Neuronal stem cell (in vitro differentiated cells): ENCODE measurements around the gene LRRN4.

Experiments used
- DNase-seq: peaks from one replicate; pipeline ENCODE4 v3.0.0-alpha.2; 2013; ENCODE audit warnings: low spot score
- H2AFZ ChIP-seq: one replicate; pipeline ENCODE4 v1.6.1; 2013; ENCODE audit warnings: mild to moderate bottlenecking, low read length, inconsistent platforms
- H2AK5ac ChIP-seq: 2 replicates; pipeline ENCODE4 v1.6.1; 2013; ENCODE audit warnings: low read depth, mild to moderate bottlenecking, inconsistent platforms, low read length, moderate library complexity, mixed read lengths
- H2BK120ac ChIP-seq: 2 replicates; pipeline ENCODE4 v1.6.1; 2013; ENCODE audit warnings: low read depth, mild to moderate bottlenecking, inconsistent platforms, low read length, moderate library complexity, mixed read lengths
- H2BK12ac ChIP-seq: one replicate; pipeline ENCODE4 v1.6.1; 2013; ENCODE audit warnings: low read length, inconsistent platforms
- H2BK15ac ChIP-seq: 2 replicates; pipeline ENCODE4 v1.6.1; 2013; ENCODE audit warnings: mild to moderate bottlenecking, low read length, inconsistent platforms, mixed read lengths
- H2BK5ac ChIP-seq: one replicate; pipeline ENCODE4 v1.6.1; 2013; ENCODE audit warnings: inconsistent platforms, mild to moderate bottlenecking, low read length, moderate library complexity
- H3K14ac ChIP-seq: one replicate; pipeline ENCODE4 v1.6.1; 2013; ENCODE audit warnings: low read length, inconsistent platforms
- H3K18ac ChIP-seq: 2 replicates; pipeline ENCODE4 v1.6.1; 2013; ENCODE audit warnings: low read length, inconsistent platforms
- H3K23ac ChIP-seq: 2 replicates; pipeline ENCODE4 v1.6.1; 2013; ENCODE audit warnings: low read depth, mild to moderate bottlenecking, mixed read lengths, low read length, inconsistent platforms; ENCODE audit not compliant: poor library complexity
- H3K27ac ChIP-seq: replicated peaks from 3 replicates; pipeline ENCODE4 v1.5.1; 2013; ENCODE audit warnings: low read length, inconsistent platforms
- H3K27me3 ChIP-seq, 3 experiments: 2 replicates each; pipeline ENCODE4 v1.6.1; 2013; ENCODE audit warnings: low read length in 3 of 3, mild to moderate bottlenecking in 2 of 3, inconsistent platforms in 1 of 3, low read depth in 1 of 3, mixed read lengths in 1 of 3, moderate library complexity in 1 of 3; ENCODE audit not compliant: control insufficient read depth in 3 of 3, insufficient read depth in 3 of 3
- H3K36me3 ChIP-seq, 2 donors: replicated peaks in 1 of 2; 2 replicates each; pipeline ENCODE4 v1.6.1; 2013; ENCODE audit warnings: low read length in 2 of 2; ENCODE audit not compliant: control insufficient read depth in 2 of 2, insufficient read depth in 2 of 2
- H3K4ac ChIP-seq: 2 replicates; pipeline ENCODE4 v1.6.1; 2013; ENCODE audit warnings: inconsistent platforms, mild to moderate bottlenecking, low read length, moderate library complexity
- H3K4me1 ChIP-seq, 2 donors: 1 replicate in 1 of 2; 2 replicates in 1 of 2; pipeline ENCODE4 v1.6.1; 2013; ENCODE audit warnings: low read length in 2 of 2, low read depth in 1 of 2; ENCODE audit not compliant: control insufficient read depth in 2 of 2, insufficient read depth in 1 of 2
- H3K4me2 ChIP-seq: one replicate; pipeline ENCODE4 v1.6.1; 2013; ENCODE audit warnings: mild to moderate bottlenecking, low read length, inconsistent platforms; ENCODE audit not compliant: insufficient read depth, poor library complexity, severe bottlenecking
- H3K4me3 ChIP-seq, 2 donors: 2 replicates each; pipeline ENCODE4 v1.5.1; 2013; ENCODE audit warnings: low read length in 2 of 2, mild to moderate bottlenecking in 2 of 2, inconsistent platforms in 1 of 2, moderate library complexity in 1 of 2
- H3K79me1 ChIP-seq: one replicate; pipeline ENCODE4 v1.6.1; 2013; ENCODE audit warnings: low read depth, mild to moderate bottlenecking, inconsistent platforms, low read length, moderate library complexity
- H3K9ac ChIP-seq: one replicate; pipeline ENCODE4 v1.6.1; 2013; ENCODE audit warnings: mild to moderate bottlenecking, low read depth, low read length, inconsistent platforms; ENCODE audit not compliant: poor library complexity
- H3K9me3 ChIP-seq, 2 donors: replicated peaks in 1 of 2; 2 replicates each; pipeline versions ENCODE3 to v1.6.1; 2013; ENCODE audit warnings: low read length in 2 of 2, mild to moderate bottlenecking in 2 of 2, inconsistent platforms in 1 of 2, low read depth in 1 of 2, mixed read lengths in 1 of 2, moderate library complexity in 1 of 2; ENCODE audit not compliant: control insufficient read depth in 2 of 2, insufficient read depth in 1 of 2
- H4K8ac ChIP-seq: one replicate; pipeline ENCODE4 v1.6.1; 2013; ENCODE audit warnings: low read depth, mild to moderate bottlenecking, inconsistent platforms, low read length, moderate library complexity
- H4K91ac ChIP-seq: one replicate; pipeline ENCODE4 v1.6.1; 2013; ENCODE audit warnings: low read length, low read depth, mild to moderate bottlenecking, inconsistent platforms; ENCODE audit not compliant: poor library complexity
- WGBS, 2 donors: extraction: QIAGEN DNeasy Blood & Tissue Kit; methylation state at CpG; one replicate each; pipeline ENCODE4 v1.1.7; 2013; ENCODE audit warnings: missing lambda C conversion rate in 2 of 2, mixed read lengths in 1 of 2; ENCODE audit not compliant: insufficient read length in 2 of 2, insufficient replicate concordance in 1 of 2; ENCODE audit errors: extremely low coverage in 2 of 2; 5-methylcytosine and 5-hydroxymethylcytosine counted together

LRRN4 gene

GRCh38 chr20:6070829-6071695, 17.2 kb upstream of the LRRN4 start:
- no peaks in the 10 kb centered on the region for H3K79me1 ChIP-seq
- WGBS, 2 donors = no CpG with 5 or more reads among the region's 6 CpGs
- H3K4me2 ChIP-seq = no peak overlapping the region

GRCh38 chr20:6069669-6070068, 15.8 kb upstream of the LRRN4 start:
- Histone ChIP-seq H4K91ac (no peak overlapping the region), H2BK5ac (no peak overlapping the region), H3K23ac (no peak overlapping the region), H3K9me3 (no peaks in the 10 kb centered on the region), H2AFZ (no peak overlapping the region), H3K27me3 (no peaks in the 10 kb centered on the region), H3K9ac (no peak overlapping the region), H2BK15ac (no peak overlapping the region), H3K4me1 (no peaks in the 10 kb centered on the region), H3K36me3 (no peaks in the 10 kb centered on the region), H3K4ac (no peak overlapping the region), H2BK12ac (no peak overlapping the region), H2BK120ac (no peak overlapping the region), H4K8ac (no peak overlapping the region), H3K18ac (no peak overlapping the region), H3K79me1 (no peaks in the 10 kb centered on the region), H3K14ac (no peak overlapping the region), H3K27ac (no peak overlapping the region), H2AK5ac (no peak overlapping the region), H3K4me2 (no peak overlapping the region), H3K4me3 (no peak overlapping the region)
- no peak for DNase-seq
- WGBS, 2 donors = no CpG with 5 or more reads among the region's 2 CpGs

More at GRCh38 chr20:6070829-6071695, 17.2 kb upstream of the LRRN4 start:
- no peak overlapping the region for H4K91ac ChIP-seq
- H3K27ac ChIP-seq = no peak overlapping the region
- H3K4me1 ChIP-seq = no peaks in the 10 kb centered on the region
- H3K4me3 ChIP-seq = no peak overlapping the region
- H3K4ac ChIP-seq = no peak overlapping the region
- no peaks in the 10 kb centered on the region for H3K9me3 ChIP-seq
- H3K14ac ChIP-seq = no peak overlapping the region
- H3K36me3 ChIP-seq = no peaks in the 10 kb centered on the region
- no peaks in the 10 kb centered on the region for H3K27me3 ChIP-seq
- H2BK120ac ChIP-seq = no peak overlapping the region
- no peak overlapping the region for H4K8ac ChIP-seq
- no peak overlapping the region for H3K9ac ChIP-seq
- no peak overlapping the region for H2BK12ac ChIP-seq
- H2AK5ac ChIP-seq = no peak overlapping the region
- no peak overlapping the region for H2BK15ac ChIP-seq
- H2AFZ ChIP-seq = no peak overlapping the region
- no peak for DNase-seq
- no peak overlapping the region for H3K18ac ChIP-seq
- no peak overlapping the region for H2BK5ac ChIP-seq
- no peak overlapping the region for H3K23ac ChIP-seq

- Histone ChIP-seq H3K9ac (no peak overlapping the region), H3K4ac (no peak overlapping the region), H2BK15ac (no peak overlapping the region), H3K23ac (no peak overlapping the region), H2BK12ac (no peak overlapping the region), H2BK120ac (no peak overlapping the region), H3K18ac (no peak overlapping the region), H3K4me2 (no peak overlapping the region), H3K79me1 (no peaks in the 10 kb centered on the region), H2AFZ (no peak overlapping the region), H3K36me3 (no peaks in the 10 kb centered on the region), H4K91ac (no peak overlapping the region), H3K4me3 (no peak overlapping the region), H2BK5ac (no peak overlapping the region), H3K9me3 (no peaks in the 10 kb centered on the region), H3K27ac (no peak overlapping the region), H3K14ac (no peak overlapping the region), H4K8ac (no peak overlapping the region), H3K4me1 (no peaks in the 10 kb centered on the region), H3K27me3 (no peaks in the 10 kb centered on the region), H2AK5ac (no peak overlapping the region)
- WGBS, 2 donors = no CpG with 5 or more reads among the region's 4 CpGs
- no peak for DNase-seq
Observed at GRCh38 chr20:6067763-6068318, 14.0 kb upstream of the LRRN4 start.

GRCh38 chr20:6066582-6066981, 12.7 kb upstream of the LRRN4 start:
- no peak overlapping the region for H3K18ac ChIP-seq
- no peak overlapping the region for H3K4me3 ChIP-seq
- no peak overlapping the region for H2AFZ ChIP-seq
- no peak overlapping the region for H4K8ac ChIP-seq
- WGBS, 2 donors = no CpG with 5 or more reads among the region's 3 CpGs
- no peak overlapping the region for H3K14ac ChIP-seq
- H3K27me3 ChIP-seq = no peaks in the 10 kb centered on the region
- H3K4me1 ChIP-seq = no peaks in the 10 kb centered on the region
- H2BK15ac ChIP-seq = no peak overlapping the region
- no peak overlapping the region for H2AK5ac ChIP-seq
- H3K23ac ChIP-seq = no peak overlapping the region
- H3K9ac ChIP-seq = no peak overlapping the region
- H3K79me1 ChIP-seq = no peaks in the 10 kb centered on the region
- no peaks in the 10 kb centered on the region for H3K9me3 ChIP-seq
- H3K4me2 ChIP-seq = no peak overlapping the region
- no peaks in the 10 kb centered on the region for H3K36me3 ChIP-seq
- no peak for DNase-seq
- no peak overlapping the region for H3K27ac ChIP-seq
- no peak overlapping the region for H2BK5ac ChIP-seq
- no peak overlapping the region for H3K4ac ChIP-seq
- H2BK120ac ChIP-seq = no peak overlapping the region
- no peak overlapping the region for H2BK12ac ChIP-seq
- H4K91ac ChIP-seq = no peak overlapping the region
